Hepatocyte (in vitro differentiated cells): ENCODE measurements around the gene MAB21L3.

ENCODE experiments used
- EZH2 ChIP-seq: fragments of 200-600 bp; sonication (generic); IDR thresholded peaks from 2 replicates; pipeline ENCODE4 v1.6.1; 2016; ENCODE audit warnings: antibody characterized with exemption, mild to moderate bottlenecking, borderline replicate concordance
- EZH2phosphoT487 ChIP-seq: fragments of 200-600 bp; sonication (generic); IDR thresholded peaks from one replicate; pipeline ENCODE4 v1.6.1; 2018; ENCODE audit warnings: antibody characterized with exemption, mild to moderate bottlenecking, low read depth, moderate library complexity; ENCODE audit not compliant: unreplicated experiment, severe bottlenecking
- TF ChIP-seq, protein P1 (sequence below): fragments of 200-600 bp; sonication (generic); IDR thresholded peaks from 2 replicates; pipeline ENCODE4 v1.5.1; 2016; ENCODE audit warnings: antibody characterized with exemption, mild to moderate bottlenecking; ENCODE audit not compliant: poor library complexity

- TF ChIP-seq, protein P1, sequence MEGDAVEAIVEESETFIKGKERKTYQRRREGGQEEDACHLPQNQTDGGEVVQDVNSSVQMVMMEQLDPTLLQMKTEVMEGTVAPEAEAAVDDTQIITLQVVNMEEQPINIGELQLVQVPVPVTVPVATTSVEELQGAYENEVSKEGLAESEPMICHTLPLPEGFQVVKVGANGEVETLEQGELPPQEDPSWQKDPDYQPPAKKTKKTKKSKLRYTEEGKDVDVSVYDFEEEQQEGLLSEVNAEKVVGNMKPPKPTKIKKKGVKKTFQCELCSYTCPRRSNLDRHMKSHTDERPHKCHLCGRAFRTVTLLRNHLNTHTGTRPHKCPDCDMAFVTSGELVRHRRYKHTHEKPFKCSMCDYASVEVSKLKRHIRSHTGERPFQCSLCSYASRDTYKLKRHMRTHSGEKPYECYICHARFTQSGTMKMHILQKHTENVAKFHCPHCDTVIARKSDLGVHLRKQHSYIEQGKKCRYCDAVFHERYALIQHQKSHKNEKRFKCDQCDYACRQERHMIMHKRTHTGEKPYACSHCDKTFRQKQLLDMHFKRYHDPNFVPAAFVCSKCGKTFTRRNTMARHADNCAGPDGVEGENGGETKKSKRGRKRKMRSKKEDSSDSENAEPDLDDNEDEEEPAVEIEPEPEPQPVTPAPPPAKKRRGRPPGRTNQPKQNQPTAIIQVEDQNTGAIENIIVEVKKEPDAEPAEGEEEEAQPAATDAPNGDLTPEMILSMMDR: no peak
- TF ChIP-seq EZH2 (no peak), EZH2phosphoT487 (no peak)
Observed at GRCh38 chr1:116152950-116153691, 41.9 kb downstream of the MAB21L3 start.
